A673 (cell line): ENCODE results near the gene RGMA.

Experiments used
- CTCF ChIP-seq: fragments of 300-800, 200-600 bp; sonication (generic); conservative IDR thresholded peaks from 2 replicates; pipeline ENCODE4 v1.5.1; 2017; ENCODE audit warnings: low read depth, mild to moderate bottlenecking, antibody characterized with exemption, low read length, moderate library complexity, mixed read lengths
- EZH2 ChIP-seq: fragments of 200-600 bp; sonication (generic); IDR thresholded peaks from 2 replicates; pipeline ENCODE4 v1.6.1; 2017; ENCODE audit warnings: borderline replicate concordance, low read depth, mild to moderate bottlenecking, mixed read lengths, antibody characterized with exemption, low read length; ENCODE audit not compliant: poor library complexity, severe bottlenecking

GRCh38 chr15:93048426-93048721, 40.6 kb downstream of the RGMA start:
- no peak for TF ChIP-seq CTCF
- no peak for TF ChIP-seq EZH2
